Neutrophil (primary cell): ENCODE results near the gene WDR82.

Source experiments
- H3K27ac ChIP-seq: fragments of 200-600 bp; sonication (generic); 2 replicates; pipeline ENCODE4 v1.5.1; 2016; ENCODE audit warnings: mild to moderate bottlenecking, moderate library complexity
- H3K27me3 ChIP-seq: fragments of 200-600 bp; sonication (generic); 2 replicates; pipeline ENCODE4 v1.6.0; 2016; ENCODE audit warnings: mild to moderate bottlenecking
- H3K36me3 ChIP-seq: fragments of 200-600 bp; sonication (generic); 2 replicates; pipeline ENCODE4 v1.5.1; 2017
- H3K4me1 ChIP-seq, 2 experiments: fragments of 200-600 bp in 1 of 2; sonication (generic) in 1 of 2; 1 replicate in 1 of 2; 2 replicates in 1 of 2; pipeline versions ENCODE4 v1.5.1 to v1.6.1; 2013 to 2016; ENCODE audit warnings: low read depth in 1 of 2, low read length in 1 of 2, mild to moderate bottlenecking in 1 of 2, moderate library complexity in 1 of 2; ENCODE audit not compliant: control insufficient read depth in 1 of 2, insufficient read depth in 1 of 2
- H3K4me3 ChIP-seq, 2 experiments: fragments of 200-600 bp in 1 of 2; sonication (generic) in 1 of 2; 1 replicate in 1 of 2; 2 replicates in 1 of 2; pipeline ENCODE4 v1.5.1; 2013 to 2016; ENCODE audit warnings: low read depth in 1 of 2, low read length in 1 of 2, mild to moderate bottlenecking in 1 of 2, moderate library complexity in 1 of 2
- H3K9me3 ChIP-seq: fragments of 200-600 bp; sonication (generic); 2 replicates; pipeline ENCODE4 v1.5.1; 2016
- TF ChIP-seq, protein P1 (sequence below): fragments of 200-600 bp; sonication (generic); IDR thresholded peaks from 2 replicates; pipeline ENCODE4 v1.5.1; 2016; ENCODE audit warnings: antibody characterized with exemption

The WDR82 gene

GRCh38 chr3:52243791-52244628, 34.4 kb downstream of the WDR82 start:
- peak overlapping the region; percentile 72 to 94 for H3K4me3 ChIP-seq
- peaks cover 65 to 69% of the 10 kb centered on the region in 2 experiments for H3K4me1 ChIP-seq
- H3K27ac ChIP-seq: peak overlapping the region; percentile 98
- H3K27me3 ChIP-seq: no peaks in the 10 kb centered on the region
- TF ChIP-seq, protein P1, sequence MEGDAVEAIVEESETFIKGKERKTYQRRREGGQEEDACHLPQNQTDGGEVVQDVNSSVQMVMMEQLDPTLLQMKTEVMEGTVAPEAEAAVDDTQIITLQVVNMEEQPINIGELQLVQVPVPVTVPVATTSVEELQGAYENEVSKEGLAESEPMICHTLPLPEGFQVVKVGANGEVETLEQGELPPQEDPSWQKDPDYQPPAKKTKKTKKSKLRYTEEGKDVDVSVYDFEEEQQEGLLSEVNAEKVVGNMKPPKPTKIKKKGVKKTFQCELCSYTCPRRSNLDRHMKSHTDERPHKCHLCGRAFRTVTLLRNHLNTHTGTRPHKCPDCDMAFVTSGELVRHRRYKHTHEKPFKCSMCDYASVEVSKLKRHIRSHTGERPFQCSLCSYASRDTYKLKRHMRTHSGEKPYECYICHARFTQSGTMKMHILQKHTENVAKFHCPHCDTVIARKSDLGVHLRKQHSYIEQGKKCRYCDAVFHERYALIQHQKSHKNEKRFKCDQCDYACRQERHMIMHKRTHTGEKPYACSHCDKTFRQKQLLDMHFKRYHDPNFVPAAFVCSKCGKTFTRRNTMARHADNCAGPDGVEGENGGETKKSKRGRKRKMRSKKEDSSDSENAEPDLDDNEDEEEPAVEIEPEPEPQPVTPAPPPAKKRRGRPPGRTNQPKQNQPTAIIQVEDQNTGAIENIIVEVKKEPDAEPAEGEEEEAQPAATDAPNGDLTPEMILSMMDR: no peak
- H3K9me3 ChIP-seq: no peaks in the 10 kb centered on the region
- peaks cover 16% of the 10 kb centered on the region for H3K36me3 ChIP-seq

GRCh38 chr3:52242039-52242438, 36.4 kb downstream of the WDR82 start:
- Histone ChIP-seq H3K36me3 (no peaks in the 10 kb centered on the region), H3K4me1 (peaks cover 63 to 68% of the 10 kb centered on the region in 2 experiments), H3K27me3 (no peaks in the 10 kb centered on the region), H3K27ac (no peak overlapping the region), H3K9me3 (no peaks in the 10 kb centered on the region), H3K4me3 (no peak overlapping the region)
- TF ChIP-seq, protein P1: no peak

- Histone ChIP-seq H3K4me1 (peaks cover 62 to 68% of the 10 kb centered on the region in 2 experiments), H3K4me3 (no peak overlapping the region), H3K36me3 (peaks cover under 1% of the 10 kb centered on the region), H3K27ac (peak overlapping the region; percentile 97), H3K9me3 (no peaks in the 10 kb centered on the region), H3K27me3 (no peaks in the 10 kb centered on the region)
- TF ChIP-seq, protein P1: no peak
These were observed 37.5 kb downstream of the WDR82 start for GRCh38 chr3:52240886-52241370.

- H3K9me3 ChIP-seq: no peaks in the 10 kb centered on the region
- peaks cover 65 to 71% of the 10 kb centered on the region in 2 experiments for H3K4me1 ChIP-seq
- no peaks in the 10 kb centered on the region for H3K27me3 ChIP-seq
- H3K36me3 ChIP-seq: peaks cover 7% of the 10 kb centered on the region
- H3K27ac ChIP-seq: peak overlapping the region; percentile 97
- H3K4me3 ChIP-seq: peak overlapping the region; percentile 93 to 100
- TF ChIP-seq, protein P1: no peak
These were observed 38.2 kb downstream of the WDR82 start for GRCh38 chr3:52240059-52240885.

GRCh38 chr3:52238761-52239701, 39.4 kb downstream of the WDR82 start, which contains the start of gene TWF2:
TWF2 (minus strand) TSS chr3:52239158; CDS start chr3:52239016, 142 bp downstream.
- H3K36me3 ChIP-seq: peaks cover 19% of the 10 kb centered on the region
- no peaks in the 10 kb centered on the region for H3K9me3 ChIP-seq
- H3K4me1 ChIP-seq: peaks cover 53 to 69% of the 10 kb centered on the region in 2 experiments
- TF ChIP-seq, protein P1: peak; percentile 49
- peak within 1 kb of the TSS; percentile 97 for H3K27ac ChIP-seq
- peak within 1 kb of the TSS; percentile 93 to 100 for H3K4me3 ChIP-seq
- no peaks in the 10 kb centered on the region for H3K27me3 ChIP-seq
